HepG2 (cell line): ENCODE data around the gene DBNDD2. TPM values are rescaled to one million over a fixed set of nuclear protein-coding genes. Genes with fewer than 3 reads are reported as not detected.

Source experiments
- ATRX ChIP-seq: sonication (generic); formaldehyde crosslinking; IDR thresholded peaks from 2 replicates; pipeline ENCODE4 v1.4.0; 2020; ENCODE audit warnings: missing genetic modification reagents, borderline replicate concordance
- HIVEP1 ChIP-seq: sonication (generic); formaldehyde crosslinking; IDR thresholded peaks from 2 replicates; pipeline ENCODE4 v1.4.0; 2020; ENCODE audit warnings: mild to moderate bottlenecking, missing genetic modification reagents
- HOXD1 ChIP-seq: sonication (generic); formaldehyde crosslinking; IDR thresholded peaks from 2 replicates; pipeline ENCODE4 v1.5.0; 2020; ENCODE audit warnings: missing genetic modification reagents
- KIAA2018 ChIP-seq: sonication (generic); formaldehyde crosslinking; IDR thresholded peaks from 2 replicates; pipeline ENCODE4 v1.5.0; 2020; ENCODE audit warnings: mild to moderate bottlenecking, missing genetic modification reagents, borderline replicate concordance
- MIER2 ChIP-seq: IDR thresholded peaks from 2 replicates; pipeline ENCODE4 v1.6.1; 2016; ENCODE audit warnings: missing biosample characterization, missing genetic modification reagents
- NPAS2 ChIP-seq: sonication (generic); formaldehyde crosslinking; IDR thresholded peaks from 2 replicates; pipeline ENCODE4 v1.8.0; 2022; ENCODE audit warnings: mild to moderate bottlenecking, missing genetic modification reagents, borderline replicate concordance
- RORA ChIP-seq: sonication (generic); formaldehyde crosslinking; IDR thresholded peaks from 2 replicates; pipeline ENCODE4 v1.5.0; 2020; ENCODE audit warnings: mild to moderate bottlenecking, missing genetic modification reagents, moderate library complexity
- SIX4 ChIP-seq: sonication (generic); formaldehyde crosslinking; IDR thresholded peaks from 2 replicates; pipeline ENCODE4 v1.4.0; 2020; ENCODE audit warnings: missing genetic modification reagents
- ZBTB7A ChIP-seq: sonication (generic); formaldehyde crosslinking; IDR thresholded peaks from 2 replicates; pipeline ENCODE4 v1.8.0; 2022; ENCODE audit warnings: mild to moderate bottlenecking, missing genetic modification reagents
- ZBTB7B ChIP-seq: sonication (generic); formaldehyde crosslinking; IDR thresholded peaks from 2 replicates; pipeline ENCODE4 v1.4.0; 2020; ENCODE audit warnings: missing genetic modification reagents
- ZFAT ChIP-seq: sonication (generic); formaldehyde crosslinking; conservative IDR thresholded peaks from 2 replicates; pipeline ENCODE4 v1.8.1; 2023; ENCODE audit warnings: missing genetic modification reagents, inconsistent platforms
- ZNF136 ChIP-seq: sonication (generic); formaldehyde crosslinking; IDR thresholded peaks from 2 replicates; pipeline ENCODE4 v1.8.1; 2022; ENCODE audit warnings: low read depth, mild to moderate bottlenecking, moderate library complexity, missing genetic modification reagents
- ZNF138 ChIP-seq: sonication (generic); formaldehyde crosslinking; IDR thresholded peaks from 2 replicates; pipeline ENCODE4 v1.5.0; 2020; ENCODE audit warnings: mild to moderate bottlenecking, low read depth, missing genetic modification reagents
- ZNF3 ChIP-seq: IDR thresholded peaks from 2 replicates; pipeline ENCODE4 v1.7.0; 2017; ENCODE audit warnings: inconsistent platforms
- ZNF367 ChIP-seq: sonication (generic); formaldehyde crosslinking; IDR thresholded peaks from 2 replicates; pipeline ENCODE4 v1.4.0; 2020; ENCODE audit warnings: missing genetic modification reagents, borderline replicate concordance
- ZNF510 ChIP-seq: sonication (generic); formaldehyde crosslinking; IDR thresholded peaks from 2 replicates; pipeline ENCODE4 v1.4.0; 2020; ENCODE audit warnings: low read depth, mild to moderate bottlenecking, missing genetic modification reagents
- polyA plus RNA-seq, 8 experiments: library from polyadenylated mRNA; depleted of rRNA in 3 of 8; stranded (reverse) in 7 of 8; unstranded in 1 of 8; fragments of >200 nt; fragmentation: Illumina TruSeq in 4 of 8; extraction: Trizol in 4 of 8; gene quantifications; 2 replicates each; pipeline versions ENCODE4 v1.2.1 to v1.2.3, GENCODE V29; 2011 to 2016; ENCODE audit warnings: low read depth in 4 of 8, missing spikeins in 1 of 8, mixed read lengths in 1 of 8; ENCODE audit not compliant: insufficient read depth in 1 of 8
- total RNA-seq, 5 experiments: library from RNA; depleted of rRNA; stranded (reverse); fragments of >200 nt; fragmentation: Illumina TruSeq; extraction: Trizol; gene quantifications; 2 replicates each; pipeline ENCODE4 v1.2.3, GENCODE V29; 2016; ENCODE audit warnings: low read depth in 1 of 5
- TF ChIP-seq, protein P1 (sequence below): sonication (generic); formaldehyde crosslinking; IDR thresholded peaks from 2 replicates; pipeline ENCODE4 v1.5.1; 2020; ENCODE audit warnings: mild to moderate bottlenecking, missing genetic modification reagents, moderate library complexity
- TF ChIP-seq, protein P2 (sequence below): sonication (generic); formaldehyde crosslinking; IDR thresholded peaks from 2 replicates; pipeline ENCODE4 v1.8.0; 2023; ENCODE audit warnings: mild to moderate bottlenecking, missing genetic modification reagents

Gene DBNDD2
- total and polyA plus RNA-seq, 2 of the 13 experiments (the other 11 are each of a cell fraction or from before 2014, with no cell fraction given), result 16.7 to 47.6 TPM

- TF ChIP-seq KIAA2018 (CRISPR knock-in tag) (no peak), HOXD1 (CRISPR knock-in tag) (peak; percentile 84; the same call in 1 of the 2 replicates), HIVEP1 (CRISPR knock-in tag) (peak; percentile 88), ZNF367 (CRISPR knock-in tag) (peak; percentile 88), ATRX (CRISPR knock-in tag) (no peak), ZBTB7A (CRISPR knock-in tag) (no peak; the same call in 1 of the 2 replicates), SIX4 (CRISPR knock-in tag) (no peak), ZBTB7B (CRISPR knock-in tag) (peak; percentile 87; the same call in 1 of the 2 replicates), ZFAT (0 out of 2 replicates have a peak, but pooled peaks have one; percentile 55), RORA (CRISPR knock-in tag) (no peak), MIER2 (CRISPR knock-in tag) (peak; percentile 68), NPAS2 (CRISPR knock-in tag) (no peak), ZNF136 (CRISPR knock-in tag) (peak; percentile 87; the same call in 1 of the 2 replicates), ZNF510 (CRISPR knock-in tag) (0 out of 2 replicates have a peak, but pooled peaks have one; percentile 60), ZNF3 (no peak), ZNF138 (peak; percentile 83)
- TF ChIP-seq, protein P1, sequence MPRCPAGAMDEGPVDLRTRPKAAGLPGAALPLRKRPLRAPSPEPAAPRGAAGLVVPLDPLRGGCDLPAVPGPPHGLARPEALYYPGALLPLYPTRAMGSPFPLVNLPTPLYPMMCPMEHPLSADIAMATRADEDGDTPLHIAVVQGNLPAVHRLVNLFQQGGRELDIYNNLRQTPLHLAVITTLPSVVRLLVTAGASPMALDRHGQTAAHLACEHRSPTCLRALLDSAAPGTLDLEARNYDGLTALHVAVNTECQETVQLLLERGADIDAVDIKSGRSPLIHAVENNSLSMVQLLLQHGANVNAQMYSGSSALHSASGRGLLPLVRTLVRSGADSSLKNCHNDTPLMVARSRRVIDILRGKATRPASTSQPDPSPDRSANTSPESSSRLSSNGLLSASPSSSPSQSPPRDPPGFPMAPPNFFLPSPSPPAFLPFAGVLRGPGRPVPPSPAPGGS (CRISPR knock-in tag), result peak; percentile 88
- TF ChIP-seq, protein P2, sequence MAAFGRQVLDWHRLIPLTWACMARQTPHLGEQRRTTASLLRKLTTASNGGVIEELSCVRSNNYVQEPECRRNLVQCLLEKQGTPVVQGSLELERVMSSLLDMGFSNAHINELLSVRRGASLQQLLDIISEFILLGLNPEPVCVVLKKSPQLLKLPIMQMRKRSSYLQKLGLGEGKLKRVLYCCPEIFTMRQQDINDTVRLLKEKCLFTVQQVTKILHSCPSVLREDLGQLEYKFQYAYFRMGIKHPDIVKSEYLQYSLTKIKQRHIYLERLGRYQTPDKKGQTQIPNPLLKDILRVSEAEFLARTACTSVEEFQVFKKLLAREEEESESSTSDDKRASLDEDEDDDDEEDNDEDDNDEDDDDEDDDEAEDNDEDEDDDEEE (CRISPR knock-in tag), result peak; percentile 84; the same call in 1 of the 2 replicates
Measured at GRCh38 chr20:45415822-45416637, 7.9 kb downstream of the DBNDD2 start, which contains the start of gene PIGT (continued).
